Fibroblast of skin of left quadriceps (primary cell): ENCODE measurements around the gene ZNF594.
"Not testable (repeated sequence)": the region's sequence is repeated elsewhere in the genome, so short reads cannot be mapped to it uniquely, and the experiment has no call there.

Experiments
- DNase-seq, 2 experiments: peaks; one replicate each; pipeline ENCODE4 v3.0.0-alpha.2; 2013; ENCODE audit warnings: low read depth in 2 of 2

ZNF594 gene

GRCh38 chr17:5191541-5192417 lies at the start of gene ZNF594:
TSS of gene ZNF594 (minus strand) at chr17:5191868. CDS start at chr17:5184256, 7,612 bp downstream.
- DNase-seq, result peak; percentile 90 to 92

GRCh38 chr17:5239769-5240168 lies 48.1 kb upstream of the ZNF594 start:
- DNase-seq, result not testable (repeated sequence)

- no peak for DNase-seq
These were observed 46.7 kb upstream of the ZNF594 start for GRCh38 chr17:5238333-5238732.

- no peak for DNase-seq
These were observed 45.9 kb upstream of the ZNF594 start for GRCh38 chr17:5237541-5238016.

- DNase-seq, result no peak
These were observed 45.4 kb upstream of the ZNF594 start for GRCh38 chr17:5236938-5237540.

- DNase-seq, result no peak
These were observed 43.2 kb upstream of the ZNF594 start, which contains the start of gene SCIMP for GRCh38 chr17:5234645-5235576. TSS of gene SCIMP (minus strand) at chr17:5234860. CDS start at chr17:5234755, 105 bp downstream.

- DNase-seq, result not testable (repeated sequence)
These were observed 41.8 kb upstream of the ZNF594 start for GRCh38 chr17:5233492-5233891.

GRCh38 chr17:5226940-5227878 lies 35.5 kb upstream of the ZNF594 start:
- DNase-seq, result no peak

- DNase-seq, result no peak
These were observed 34.2 kb upstream of the ZNF594 start for GRCh38 chr17:5225668-5226457.

GRCh38 chr17:5221912-5222311 lies 30.2 kb upstream of the ZNF594 start:
- DNase-seq, result not testable (repeated sequence)

- no peak for DNase-seq
These were observed 28.4 kb upstream of the ZNF594 start for GRCh38 chr17:5220074-5220473.

- no peak for DNase-seq
These were observed 27.9 kb upstream of the ZNF594 start for GRCh38 chr17:5219536-5219935.

- not testable (repeated sequence) for DNase-seq
These were observed 25.9 kb upstream of the ZNF594 start for GRCh38 chr17:5217562-5217961.

GRCh38 chr17:5211458-5211857 lies 19.8 kb upstream of the ZNF594 start:
- no peak for DNase-seq

GRCh38 chr17:5210614-5211252 lies 19.1 kb upstream of the ZNF594 start:
- no peak for DNase-seq

- DNase-seq, result no peak
These were observed 18.4 kb upstream of the ZNF594 start for GRCh38 chr17:5210091-5210490.

GRCh38 chr17:5209396-5209795 lies 17.7 kb upstream of the ZNF594 start:
- no peak for DNase-seq

GRCh38 chr17:5203908-5204294 lies 12.2 kb upstream of the ZNF594 start:
- no peak for DNase-seq

- DNase-seq, result no peak
These were observed 11.7 kb upstream of the ZNF594 start for GRCh38 chr17:5203178-5203907.
